ENCODE results near the gene CEP112. TPM values are rescaled to one million over a fixed set of nuclear protein-coding genes. Genes with fewer than 3 reads are reported as not detected.

Gene CEP112
- total and polyA plus RNA-seq, 10 of the 15 experiments (the other 5 are each of a cell fraction or from before 2014, with no cell fraction given), result 0.11 to 3.8 (median 0.32) TPM; not detected in 1

- no peak for TF ChIP-seq TAF1 (IDR thresholded peaks at IDR 0.05; ENCODE audit: borderline replicate concordance, low read depth, low read length)
- TF ChIP-seq ZNF274 (IDR thresholded peaks at IDR 0.05; ENCODE audit: insufficient read depth, insufficient read length), result no peak
- no peak for TF ChIP-seq NRF1 (conservative IDR thresholded peaks at IDR 0.05; ENCODE audit: low read depth, low read length)
- no peak for TF ChIP-seq KAT2A (conservative IDR thresholded peaks at IDR 0.05; ENCODE audit: control insufficient read depth, low read depth, low read length)
- TF ChIP-seq IRF4 (IDR thresholded peaks at IDR 0.05; ENCODE audit: low read depth, low read length), result no peak
- TF ChIP-seq MYB (IDR thresholded peaks at IDR 0.05; ENCODE audit: borderline replicate concordance, low read depth, low read length), result no peak
- no peak for TF ChIP-seq ATF3 (IDR thresholded peaks at IDR 0.05; ENCODE audit: borderline replicate concordance, extremely low read depth, low read depth, low read length)
- TF ChIP-seq NR2C2 (IDR thresholded peaks at IDR 0.05; ENCODE audit: borderline replicate concordance, control insufficient read depth, insufficient read length, low read depth), result no peak
- no peak for TF ChIP-seq ZNF207 (IDR thresholded peaks at IDR 0.05; ENCODE audit: borderline replicate concordance)
- TF ChIP-seq MTA2 (IDR thresholded peaks at IDR 0.05; ENCODE audit: low read depth), result peak; percentile 47; the same call in 1 of the 2 replicates
- TF ChIP-seq USF1 (IDR thresholded peaks at IDR 0.05; ENCODE audit: borderline replicate concordance, extremely low read length, insufficient read depth, low read depth, low read length), result no peak
- no peak for TF ChIP-seq PRDM15 (CRISPR knock-in tag; IDR thresholded peaks at IDR 0.05)
- TF ChIP-seq FOS (IDR thresholded peaks at IDR 0.05; ENCODE audit: borderline replicate concordance, extremely low read depth, insufficient read length), result no peak
- no peak for TF ChIP-seq CEBPB (IDR thresholded peaks at IDR 0.05; ENCODE audit: borderline replicate concordance in 1 of 2, low read depth in 2 of 2, low read length in 2 of 2)
- no peak for TF ChIP-seq ZNF592 (IDR thresholded peaks at IDR 0.05)
- TF ChIP-seq E2F4 (IDR thresholded peaks at IDR 0.05; ENCODE audit: low read depth, low read length), result no peak
- no peak for TF ChIP-seq PAX8 (IDR thresholded peaks at IDR 0.05)
- no peak for TF ChIP-seq YY1 (IDR thresholded peaks at IDR 0.05; ENCODE audit: low read depth, low read length)
Observed at GRCh38 chr17:65750631-65751115, 441.3 kb downstream of the CEP112 start (continued).

All from GM12878 (cell line).